ENCODE measurements around the gene UMODL1.

UMODL1 gene

GRCh38 chr21:42038826-42039425, 32.2 kb upstream of the UMODL1 start:
- DNase-seq = no peak

DNA sequence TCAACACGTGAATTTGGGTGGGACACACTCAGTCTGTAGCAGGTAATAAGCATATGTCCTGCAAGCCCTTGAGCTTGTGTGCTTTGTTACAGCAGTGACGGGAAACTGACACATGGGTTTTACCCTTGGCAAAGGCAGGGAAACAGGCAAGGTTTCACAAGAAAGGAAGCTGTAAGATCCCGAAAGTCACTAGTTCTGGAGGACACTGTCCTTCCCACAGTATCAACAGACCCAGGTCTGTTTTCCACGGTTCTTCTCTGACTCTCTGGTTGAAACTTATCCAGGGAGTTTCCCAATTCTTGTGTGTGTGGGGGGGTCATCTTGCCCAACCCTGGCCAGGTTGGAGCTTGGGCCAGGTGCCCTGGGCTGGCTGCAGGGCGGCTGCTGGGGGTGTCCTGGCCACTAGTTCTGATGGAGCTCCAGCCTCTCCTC, 31.6 kb upstream of the UMODL1 start:
- DNase-seq = no peak

GRCh38 chr21:42039911-42040351, 31.2 kb upstream of the UMODL1 start:
- no peak for DNase-seq

- DNase-seq = no peak
Measured at GRCh38 chr21:42040411-42041180, 30.5 kb upstream of the UMODL1 start.

GRCh38 chr21:42041246-42041645, 29.9 kb upstream of the UMODL1 start:
- DNase-seq = no peak

DNA sequence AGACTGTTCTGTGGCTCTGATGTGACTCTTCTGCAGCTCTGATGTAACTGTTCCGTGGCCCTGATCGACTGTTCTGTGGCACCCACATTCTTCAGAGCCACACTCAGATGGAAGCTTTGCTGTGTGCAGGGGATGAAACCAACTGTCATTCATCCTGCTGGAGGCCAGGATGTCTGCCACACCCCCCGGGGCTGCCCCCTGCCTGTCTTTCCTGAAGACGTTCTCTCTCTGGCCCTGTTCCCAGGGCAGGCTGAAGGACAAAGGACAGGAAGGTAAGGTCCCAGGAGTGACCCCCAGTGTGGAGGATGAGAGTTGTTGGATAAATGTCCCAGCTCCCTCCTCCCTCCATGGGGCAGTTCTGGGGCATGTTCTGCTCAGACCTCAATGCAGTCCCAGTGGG, 29.4 kb upstream of the UMODL1 start:
- no peak for DNase-seq

- no peak for DNase-seq
Measured at GRCh38 chr21:42042651-42043050, 28.5 kb upstream of the UMODL1 start.

- DNase-seq = no peak
Measured at GRCh38 chr21:42043201-42043895, 27.8 kb upstream of the UMODL1 start.

GRCh38 chr21:42043961-42044360, 27.2 kb upstream of the UMODL1 start:
- no peak for DNase-seq

GRCh38 chr21:42044871-42045495, 26.1 kb upstream of the UMODL1 start:
- DNase-seq = no peak

GRCh38 chr21:42047821-42048613, 23.1 kb upstream of the UMODL1 start:
- peak in 16 of 56 donors; percentile 10 to 55 (median 24) for DNase-seq

DNA sequence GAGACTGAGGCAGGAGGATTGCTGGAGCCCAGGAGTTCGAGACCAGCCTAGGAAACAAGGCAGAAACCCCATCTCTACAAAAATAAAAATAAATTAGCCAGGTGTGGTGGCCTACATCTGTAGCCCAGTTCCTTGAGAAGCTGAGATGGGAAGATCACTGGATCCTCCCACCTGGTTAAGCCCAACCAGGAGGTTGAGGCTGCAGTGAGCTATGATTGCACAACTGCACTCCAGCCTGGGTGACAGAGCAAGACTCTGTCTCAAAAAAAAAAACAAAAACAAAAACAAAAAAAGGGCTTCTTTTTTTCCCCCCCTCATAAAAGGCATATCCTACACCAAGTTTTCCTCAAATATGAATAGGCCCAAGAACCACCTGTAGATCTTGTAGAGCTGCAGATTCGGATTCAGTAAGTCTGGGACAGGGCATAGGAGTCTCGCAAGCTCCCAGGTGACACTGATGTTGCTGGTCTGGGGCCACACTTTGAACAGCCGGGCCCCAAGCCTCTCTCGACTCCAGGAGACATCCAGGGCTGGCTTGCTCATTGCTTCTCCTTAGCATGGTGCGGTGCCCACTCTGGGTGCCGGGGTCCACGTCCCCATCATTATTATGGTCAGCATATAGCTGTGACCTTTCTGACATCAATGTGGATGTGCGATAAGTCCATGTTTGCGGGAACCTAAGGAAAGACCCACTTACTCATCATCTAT, 22.1 kb upstream of the UMODL1 start:
- no peak for DNase-seq

DNA sequence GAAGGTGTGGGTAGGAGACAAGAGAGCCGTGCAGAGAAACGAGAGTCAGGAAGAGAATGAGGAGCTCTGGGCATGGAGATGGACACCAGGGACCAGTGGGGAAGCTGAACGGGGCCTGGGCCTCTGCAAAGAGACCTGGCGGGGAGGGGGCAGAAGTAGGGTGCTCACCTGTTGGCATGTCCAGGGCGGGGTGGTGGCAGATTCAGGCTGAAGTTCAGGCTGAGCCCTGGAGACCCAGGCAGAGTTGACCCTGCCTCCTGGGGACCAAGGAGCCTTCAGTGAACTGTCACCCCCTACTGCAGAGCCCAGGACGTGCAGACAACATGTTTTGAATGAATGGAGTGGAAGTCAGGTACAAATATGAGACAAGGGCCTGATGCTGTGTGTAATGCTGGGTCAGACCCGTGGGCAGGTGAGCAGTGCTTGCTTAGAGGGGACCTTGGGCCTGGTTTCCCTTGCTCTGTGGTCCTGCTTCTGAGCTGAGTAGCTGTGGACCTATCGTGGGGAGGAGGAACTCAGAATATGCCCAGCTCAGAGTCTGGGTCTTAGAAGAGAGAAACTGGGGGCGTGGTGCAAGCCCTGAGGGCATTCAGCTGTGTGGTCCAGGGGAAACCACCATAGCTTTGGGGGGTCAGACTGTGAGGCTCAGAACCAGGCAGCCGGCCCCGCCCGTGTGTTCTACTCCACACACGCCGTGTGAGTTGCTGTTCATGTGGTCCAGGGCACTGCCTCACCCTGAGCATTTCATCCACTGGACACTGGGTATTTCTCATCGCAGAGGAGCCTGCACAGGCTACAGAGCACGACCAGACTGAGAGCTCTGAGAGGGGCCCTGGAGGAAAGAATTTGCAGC, 21.3 kb upstream of the UMODL1 start:
- no peak for DNase-seq

- DNase-seq = no peak
Measured at GRCh38 chr21:42051788-42052187, 19.3 kb upstream of the UMODL1 start.

GRCh38 chr21:42055425-42055824, 15.7 kb upstream of the UMODL1 start:
- DNase-seq = no peak

GRCh38 chr21:42056468-42056867, 14.6 kb upstream of the UMODL1 start:
- DNase-seq = no peak

DNA sequence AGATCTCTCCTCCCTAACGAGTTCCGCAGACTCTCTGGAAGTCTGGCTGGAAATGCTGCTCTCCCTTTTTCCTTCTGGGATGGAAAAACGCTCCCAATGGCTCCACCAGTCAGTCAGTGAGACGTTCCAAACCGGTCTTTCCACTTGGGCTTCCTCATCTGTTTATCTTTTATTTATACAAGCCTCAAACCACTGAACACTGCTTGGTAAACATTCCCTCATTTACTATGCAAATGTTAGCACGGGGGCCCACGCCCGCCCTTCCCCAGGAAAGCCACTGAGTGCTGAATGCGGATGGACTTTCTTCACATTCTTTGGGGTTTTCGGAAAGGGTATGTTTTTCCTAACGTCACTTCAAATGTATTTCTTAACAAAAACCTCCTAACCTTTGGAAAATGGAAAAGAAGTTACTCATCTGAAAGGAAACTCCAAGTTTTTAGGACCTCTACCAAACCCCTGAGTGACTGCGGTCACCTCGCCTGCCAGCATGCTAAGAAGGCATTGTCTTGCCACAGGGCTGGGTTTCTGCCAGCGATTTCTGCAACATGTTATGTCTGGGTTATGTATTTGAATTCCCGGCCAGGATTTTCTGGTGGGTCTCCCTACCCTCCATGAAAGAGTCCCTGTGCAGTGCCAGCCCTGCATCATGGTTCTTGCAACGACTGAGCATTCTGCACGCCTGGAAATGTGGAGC, 14.0 kb upstream of the UMODL1 start:
- peak in 1 of 56 donors; percentile 39 for DNase-seq

DNA sequence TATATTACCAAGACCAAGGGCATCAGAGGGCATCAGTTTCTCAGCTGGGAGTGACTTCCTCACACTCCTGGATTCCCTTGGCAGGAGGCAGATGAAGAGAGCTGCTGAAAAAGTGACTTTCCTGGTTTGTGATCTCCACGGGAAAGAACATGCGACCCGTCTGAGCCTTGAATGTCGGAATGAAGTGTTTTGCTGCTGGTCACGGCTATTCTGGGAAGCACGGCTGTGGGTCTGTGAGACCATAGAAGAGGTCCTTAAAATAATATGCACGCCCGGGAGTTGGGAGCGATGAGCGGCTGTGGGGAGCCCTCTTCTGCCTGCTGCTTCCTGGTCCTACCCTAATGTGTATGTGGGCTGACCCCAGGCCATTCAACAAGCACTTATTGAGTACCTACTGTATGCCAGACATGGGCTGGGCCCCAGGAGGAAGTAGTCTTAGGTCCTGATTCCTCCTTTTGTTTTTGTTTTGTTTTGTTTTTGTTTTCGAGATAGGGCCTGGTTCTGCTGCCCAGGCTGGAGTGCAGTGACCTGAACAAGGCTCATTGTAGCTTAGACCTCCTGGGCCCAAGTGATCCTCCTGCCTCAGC, 13.2 kb upstream of the UMODL1 start:
- DNase-seq = no peak
